ENCODE data around the gene CRYAA. TPM values are rescaled to one million over a fixed set of nuclear protein-coding genes. Genes with fewer than 3 reads are reported as not detected.

The CRYAA gene
- total RNA-seq, 4 donors from 2014 or later: not detected

- no peaks in the 10 kb centered on the region for H3K36me3 ChIP-seq
- DNase-seq: peak in 1 of 3 donors; percentile 29
Observed at GRCh38 chr21:43187715-43188114, 18.9 kb downstream of the CRYAA start.

GRCh38 chr21:43188181-43188580 lies 19.4 kb downstream of the CRYAA start:
- no peak overlapping the region for H3K4me3 ChIP-seq
- no peak for TF ChIP-seq POLR2A (IDR thresholded peaks at IDR 0.05)
- TF ChIP-seq CTCF (IDR thresholded peaks at IDR 0.05): no peak
- H3K4me1 ChIP-seq: no peaks in the 10 kb centered on the region
- no peak overlapping the region for H3K27ac ChIP-seq
- H3K36me3 ChIP-seq: no peaks in the 10 kb centered on the region
- no peaks in the 10 kb centered on the region for H3K27me3 ChIP-seq
- no peaks in the 10 kb centered on the region for H3K9me3 ChIP-seq
- peak in 2 of 3 donors; percentile 6 to 24 for DNase-seq

More at GRCh38 chr21:43187715-43188114, 18.9 kb downstream of the CRYAA start:
- Histone ChIP-seq H3K9me3 (no peaks in the 10 kb centered on the region), H3K27me3 (no peaks in the 10 kb centered on the region), H3K4me1 (no peaks in the 10 kb centered on the region), H3K27ac (no peak overlapping the region), H3K4me3 (no peak overlapping the region)
- TF ChIP-seq CTCF (IDR thresholded peaks at IDR 0.05): no peak
- no peak for TF ChIP-seq POLR2A (IDR thresholded peaks at IDR 0.05)

GRCh38 chr21:43188592-43189210 lies 19.9 kb downstream of the CRYAA start:
- Histone ChIP-seq H3K4me1 (no peaks in the 10 kb centered on the region), H3K4me3 (no peak overlapping the region), H3K36me3 (no peaks in the 10 kb centered on the region), H3K9me3 (no peaks in the 10 kb centered on the region), H3K27me3 (no peaks in the 10 kb centered on the region), H3K27ac (no peak overlapping the region)
- peak in 2 of 3 donors; percentile 30 to 37 for DNase-seq
- TF ChIP-seq CTCF (IDR thresholded peaks at IDR 0.05) (no peak), POLR2A (IDR thresholded peaks at IDR 0.05) (no peak)

GRCh38 chr21:43189936-43190335 lies 21.1 kb downstream of the CRYAA start:
- no peak for TF ChIP-seq POLR2A (IDR thresholded peaks at IDR 0.05)
- no peak for TF ChIP-seq CTCF (IDR thresholded peaks at IDR 0.05)
- no peak overlapping the region for H3K4me3 ChIP-seq
- no peak for DNase-seq
- H3K27ac ChIP-seq: no peak overlapping the region
- H3K27me3 ChIP-seq: no peaks in the 10 kb centered on the region
- no peaks in the 10 kb centered on the region for H3K36me3 ChIP-seq
- no peaks in the 10 kb centered on the region for H3K9me3 ChIP-seq
- no peaks in the 10 kb centered on the region for H3K4me1 ChIP-seq

- no peak overlapping the region for H3K27ac ChIP-seq
- peak in 1 of 3 donors; percentile 33 for DNase-seq
- TF ChIP-seq CTCF (IDR thresholded peaks at IDR 0.05) (no peak), POLR2A (IDR thresholded peaks at IDR 0.05) (no peak)
- no peak overlapping the region for H3K4me3 ChIP-seq
- H3K9me3 ChIP-seq: no peaks in the 10 kb centered on the region
- no peaks in the 10 kb centered on the region for H3K4me1 ChIP-seq
- no peaks in the 10 kb centered on the region for H3K36me3 ChIP-seq
- H3K27me3 ChIP-seq: no peaks in the 10 kb centered on the region
Observed at GRCh38 chr21:43190544-43190943, 21.7 kb downstream of the CRYAA start.
